Retina (tissue), 1 donor: ENCODE results near the gene AARS2.
A peak's percentile ranks its signal among the peaks of the same experiment; 100 is the strongest.

Source experiments
- DNase-seq: peaks from one replicate; pipeline ENCODE4 v3.0.0-alpha.2; 2016

Gene AARS2

DNA sequence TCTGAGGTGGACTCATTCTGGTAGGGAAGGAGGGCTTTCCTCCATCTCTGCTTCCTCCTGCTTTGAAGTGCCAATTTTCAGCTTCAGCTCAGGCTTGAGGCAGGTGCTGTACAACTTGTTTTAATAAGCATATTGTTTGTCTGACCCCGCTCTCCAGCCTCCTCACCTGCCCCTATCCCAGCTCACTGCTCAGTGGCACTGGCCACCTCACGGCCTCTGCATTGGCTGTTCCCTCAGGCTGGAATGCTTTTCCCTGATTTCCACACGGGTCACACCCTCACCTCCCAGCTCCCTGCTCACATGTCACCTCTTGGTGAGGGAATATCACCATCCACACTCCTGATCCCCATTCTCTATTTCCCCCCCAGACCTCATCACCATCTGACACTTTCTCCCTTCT, 14.3 kb downstream of the AARS2 start:
- DNase-seq = no peak

DNA sequence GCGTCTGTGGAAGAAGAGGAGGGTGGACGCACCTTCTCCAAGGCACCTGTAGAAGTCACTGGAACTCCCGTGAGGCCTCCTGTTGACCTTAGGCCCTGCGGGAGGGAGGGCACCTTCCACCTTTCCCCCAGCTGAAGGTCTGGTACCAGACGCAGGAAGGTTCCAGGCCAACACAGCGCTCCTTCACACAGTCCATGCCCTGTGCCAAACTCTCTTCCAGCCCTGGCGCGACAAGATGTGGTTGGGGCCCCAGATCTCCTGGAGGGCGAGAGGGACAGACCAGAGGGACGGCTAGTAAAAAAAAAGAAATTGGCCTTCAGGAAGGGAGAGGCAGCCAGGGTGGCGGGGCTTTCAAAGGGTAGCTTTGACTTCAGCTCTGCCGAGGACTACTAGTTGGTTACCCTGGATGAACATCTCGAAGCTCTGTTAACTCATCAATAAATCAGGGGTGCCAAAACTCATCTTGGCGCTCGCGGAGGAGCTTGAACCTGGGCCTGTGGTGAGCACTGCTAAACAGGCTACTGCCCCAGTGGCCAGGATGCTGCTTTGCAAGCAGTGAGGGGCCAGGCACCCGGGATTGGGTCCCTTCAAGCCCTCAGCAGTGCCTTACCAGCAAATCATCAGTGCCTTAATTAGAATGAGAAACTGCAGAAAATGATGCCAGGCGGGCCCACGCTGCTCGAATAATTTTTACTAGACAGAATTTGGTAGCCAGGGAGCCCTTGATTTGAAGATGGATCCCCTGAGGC, 14.9 kb downstream of the AARS2 start:
- DNase-seq = no peak

DNA sequence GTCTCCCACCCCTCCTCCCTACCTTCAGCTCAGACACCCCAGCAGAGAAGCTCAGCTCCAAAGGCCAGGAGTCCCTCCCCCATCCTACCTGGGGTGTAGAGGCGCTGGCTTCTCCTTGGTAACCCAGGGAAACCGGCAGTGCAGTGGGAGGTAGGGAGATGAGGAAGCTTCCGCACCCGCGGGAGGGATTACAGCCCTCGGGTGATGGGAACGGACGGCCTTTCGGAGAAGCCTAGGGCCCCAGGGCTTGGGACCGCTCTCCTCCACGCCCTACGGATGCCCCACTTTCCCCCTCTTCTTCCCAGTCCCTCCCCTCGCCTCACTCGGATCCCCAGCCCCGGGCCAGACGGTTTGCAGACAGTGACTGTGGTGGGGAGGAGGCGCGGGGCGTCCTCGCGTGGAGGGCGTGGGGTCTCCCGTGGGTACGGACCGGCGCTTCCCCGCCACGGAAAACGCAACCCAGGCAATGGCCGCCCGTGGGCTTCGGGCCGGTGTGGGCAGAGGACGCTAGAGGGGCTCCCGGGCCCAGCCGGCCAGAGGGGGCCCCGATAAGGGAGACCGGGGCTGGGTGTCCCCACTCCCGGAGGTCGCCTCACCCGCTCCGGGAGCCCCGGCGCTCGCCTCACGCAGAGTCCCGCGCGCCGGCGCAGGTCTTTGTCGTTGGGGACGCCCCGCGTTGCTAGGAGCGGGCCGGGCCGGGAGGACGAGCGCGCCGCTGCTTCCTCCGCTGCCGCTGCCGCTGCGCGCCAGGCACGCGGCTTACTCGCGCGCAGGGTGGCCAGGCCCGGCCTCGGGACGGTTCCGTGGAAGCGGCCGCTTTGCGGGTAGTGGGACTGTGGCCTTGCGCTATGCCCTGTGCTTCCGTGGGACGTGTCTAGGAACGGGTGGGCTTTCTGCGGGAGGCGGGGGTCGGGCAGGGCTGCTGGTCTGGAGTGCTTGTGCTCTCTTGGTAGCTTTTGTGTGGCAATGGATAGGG, 15.8 kb downstream of the AARS2 start:
- peak; percentile 89 for DNase-seq

DNA sequence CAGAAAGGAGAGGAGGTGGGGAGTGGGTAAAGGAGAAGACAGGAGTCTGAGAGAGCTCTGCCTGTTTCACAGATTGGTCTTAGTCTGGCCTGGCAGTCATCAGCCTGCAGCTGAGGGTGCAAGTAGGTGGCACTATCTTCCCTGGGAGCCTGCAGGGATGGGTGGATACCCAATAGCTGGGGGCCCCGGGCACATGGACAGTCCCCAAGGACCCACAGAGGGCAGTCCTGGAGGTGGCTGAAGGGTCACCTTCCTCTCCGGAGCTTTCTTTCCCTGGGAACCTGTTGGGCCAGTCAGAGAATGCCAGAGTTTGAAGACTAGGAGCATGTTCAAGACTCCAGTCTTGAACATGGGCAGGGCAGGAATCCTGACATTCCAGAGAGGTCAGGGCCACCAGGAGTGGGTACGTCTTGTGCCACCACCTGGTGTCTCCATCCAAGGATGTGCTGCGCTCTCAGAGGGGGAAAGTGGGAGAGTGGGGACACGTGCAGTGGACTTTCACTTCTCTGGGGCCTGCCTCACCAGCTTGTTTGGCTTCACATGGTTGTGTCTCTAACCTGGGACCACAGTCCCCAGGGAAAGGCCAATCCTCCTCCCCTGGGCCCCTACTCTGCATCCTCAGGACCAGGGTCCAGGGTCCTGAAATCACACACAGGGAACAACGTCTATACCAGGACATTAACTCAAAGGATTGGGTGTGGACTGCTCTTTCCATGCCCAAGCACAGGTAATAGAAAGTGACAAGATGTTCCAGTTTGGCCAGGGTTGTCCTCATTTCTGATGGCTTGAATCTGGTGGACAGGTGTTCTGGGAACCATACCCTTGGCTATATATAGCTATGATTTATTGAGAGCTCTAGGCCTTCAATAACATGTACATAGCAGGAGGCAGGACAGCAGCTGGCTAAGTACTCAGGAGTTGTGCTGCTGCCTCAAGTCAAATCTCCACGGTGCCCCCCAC, 18.0 kb downstream of the AARS2 start:
- DNase-seq = no peak

DNA sequence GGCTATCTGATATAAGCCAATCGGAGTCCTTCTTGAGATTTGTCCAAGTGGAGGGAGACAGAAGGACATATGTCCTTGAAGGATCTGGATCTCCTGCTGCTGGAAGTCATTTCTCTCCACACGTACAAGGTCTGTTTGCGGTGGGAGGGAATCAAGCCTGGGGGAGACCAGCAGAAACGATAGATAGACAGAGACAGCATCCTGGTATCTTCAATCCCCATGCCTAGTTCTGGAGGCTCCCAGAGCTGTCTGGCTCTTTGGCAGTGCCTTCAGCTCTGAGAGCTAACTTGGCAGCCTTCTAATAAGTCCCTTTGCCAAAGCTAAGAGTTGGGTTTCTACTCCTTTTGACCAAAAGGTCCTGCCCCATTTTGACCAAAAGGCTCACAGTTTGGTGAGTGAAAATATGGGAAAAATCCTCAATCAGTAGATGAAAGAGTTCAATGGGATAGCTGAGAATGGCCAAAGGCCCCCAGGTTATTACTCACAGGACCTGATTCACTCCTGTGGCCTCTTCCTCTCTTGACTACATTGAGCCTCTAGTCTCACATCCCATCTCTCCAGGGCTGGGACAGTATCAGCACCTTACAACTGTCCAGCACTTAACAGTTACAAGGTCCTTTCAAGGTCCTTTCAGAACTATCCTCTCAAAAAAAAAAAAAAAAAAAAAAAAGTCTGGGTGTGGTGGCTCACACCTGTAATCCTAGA, 20.3 kb downstream of the AARS2 start:
- no peak for DNase-seq

DNA sequence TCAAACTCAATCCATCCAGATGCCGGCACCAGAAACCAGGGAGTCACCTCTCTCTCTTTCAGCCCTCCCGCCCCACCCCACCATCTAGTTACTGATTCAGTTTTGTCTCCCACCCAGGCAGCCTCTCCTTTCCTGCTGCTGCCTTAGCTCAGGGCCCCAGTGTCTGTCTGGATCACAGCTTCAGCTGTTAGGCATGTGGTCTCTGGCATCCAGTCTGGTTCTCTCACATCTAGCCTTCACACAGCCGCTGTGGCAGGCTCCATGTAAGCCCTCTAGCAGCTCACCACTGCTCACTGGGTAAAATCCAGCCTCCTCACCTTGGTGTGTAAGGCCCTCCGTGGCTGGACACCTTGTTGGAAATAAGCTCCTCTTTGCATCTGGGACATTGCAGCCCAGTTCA, 21.3 kb downstream of the AARS2 start:
- DNase-seq = no peak

DNA sequence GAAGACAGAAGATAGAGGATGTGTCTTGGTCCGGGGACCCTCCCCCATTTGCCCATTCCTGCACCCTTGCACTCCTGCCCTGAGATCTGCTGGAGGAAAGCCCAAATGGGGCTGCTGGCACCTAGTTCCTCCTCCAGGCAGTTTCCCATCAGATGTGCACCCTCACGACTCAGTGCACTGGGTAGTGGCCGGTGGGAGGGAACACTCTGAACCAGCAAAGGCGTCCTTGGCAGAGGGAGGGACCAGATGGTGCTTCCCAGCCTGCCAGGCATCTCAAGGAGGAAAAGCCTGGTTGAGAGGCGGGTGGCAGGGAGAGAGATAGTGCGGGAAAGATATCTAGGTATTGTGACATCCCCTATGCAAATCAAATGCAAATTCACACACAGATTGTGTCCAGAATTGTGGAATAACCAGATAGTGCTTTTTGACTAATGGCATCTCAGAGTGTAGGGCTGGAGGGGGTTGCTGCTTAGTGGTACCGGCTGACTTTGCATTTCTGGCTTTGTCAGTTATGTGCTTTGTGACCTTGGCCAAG, 23.4 kb downstream of the AARS2 start:
- no peak for DNase-seq

DNA sequence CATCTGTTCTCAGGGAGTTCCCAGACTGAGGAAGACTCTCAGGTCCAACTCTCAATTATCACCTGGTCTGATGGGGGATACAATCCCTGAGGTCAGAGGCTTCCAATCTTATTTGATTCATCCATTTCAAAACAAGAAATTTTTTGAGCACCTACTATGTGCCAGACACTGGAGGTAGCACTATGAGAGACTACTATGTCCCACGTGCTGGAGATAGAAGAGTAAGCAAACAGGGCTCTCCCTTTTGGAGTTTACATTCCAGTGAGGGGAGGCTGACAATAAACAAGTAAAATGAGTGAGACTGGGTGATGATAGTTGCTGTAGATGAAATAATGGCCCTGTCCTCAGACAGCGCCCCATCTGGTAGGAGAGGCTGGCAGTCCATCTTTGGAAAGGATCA, 26.4 kb downstream of the AARS2 start:
- DNase-seq = no peak

DNA sequence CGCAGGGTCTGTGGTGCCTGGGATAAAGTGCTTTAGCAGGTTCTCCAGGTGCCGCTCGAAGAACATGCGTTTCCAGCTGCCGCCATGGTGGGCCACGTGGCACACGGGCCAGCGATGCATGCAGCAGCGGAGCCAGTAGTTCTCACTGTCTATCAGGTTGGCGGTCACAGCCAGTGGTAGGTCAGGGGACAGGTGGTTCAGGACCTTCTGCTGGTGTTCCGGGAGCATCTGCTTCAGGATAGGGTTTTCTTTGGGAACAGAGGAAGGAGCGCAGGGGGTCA, 26.9 kb downstream of the AARS2 start:
- DNase-seq = no peak

DNA sequence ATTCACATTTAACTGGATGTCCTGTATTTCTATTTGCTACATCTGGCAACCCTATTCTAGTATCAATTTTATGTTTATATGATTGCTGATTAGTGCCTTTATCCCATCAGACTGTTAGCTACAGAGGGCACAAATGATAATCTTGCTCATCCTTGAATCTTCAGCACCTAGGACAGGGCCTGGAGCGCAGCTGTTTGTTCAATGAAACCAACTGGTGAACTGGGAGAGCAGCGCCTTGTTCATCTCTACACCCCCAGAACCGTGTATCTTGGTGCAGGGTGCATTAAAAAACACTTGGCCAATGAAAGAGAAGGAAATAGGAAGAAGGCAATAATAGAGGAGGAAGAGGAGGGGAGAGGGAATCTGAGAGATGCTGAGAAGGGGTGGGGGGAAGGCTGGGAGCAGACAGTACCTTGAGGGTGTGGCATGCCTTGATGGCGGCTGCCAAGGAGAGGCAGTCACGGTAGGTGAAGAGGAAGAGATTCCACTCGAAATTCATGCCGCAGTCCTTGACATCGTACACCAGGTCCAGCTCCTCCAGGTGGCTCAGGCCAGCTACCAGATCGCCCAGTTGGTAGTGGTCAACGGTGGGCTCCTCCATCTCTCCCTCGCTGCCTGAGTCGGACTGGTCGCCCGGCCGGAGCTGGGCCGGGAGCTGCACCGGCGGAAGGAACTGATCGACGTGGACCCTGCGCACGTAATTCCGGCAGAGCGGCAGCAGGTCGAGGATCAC, 27.4 kb downstream of the AARS2 start:
- DNase-seq = no peak

DNA sequence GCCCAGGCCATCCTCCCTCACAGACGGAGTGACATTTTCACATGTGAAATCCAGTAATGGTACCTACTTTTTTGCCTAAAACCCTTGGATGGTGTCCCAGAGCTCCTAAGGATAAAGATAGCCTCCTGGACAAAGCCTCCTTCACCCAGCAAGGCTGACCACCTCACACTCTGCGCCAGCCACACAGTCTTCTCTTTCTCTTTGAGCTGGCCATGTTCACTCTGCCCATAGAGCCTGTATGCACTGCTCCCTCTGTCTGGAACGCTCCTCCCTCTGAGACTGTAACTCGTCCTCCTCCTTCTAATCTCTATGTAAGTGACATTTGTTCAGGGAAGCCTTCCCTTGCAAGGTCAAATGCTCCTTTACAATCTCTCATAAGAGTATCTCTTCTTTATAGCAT, 28.3 kb downstream of the AARS2 start:
- no peak for DNase-seq

DNA sequence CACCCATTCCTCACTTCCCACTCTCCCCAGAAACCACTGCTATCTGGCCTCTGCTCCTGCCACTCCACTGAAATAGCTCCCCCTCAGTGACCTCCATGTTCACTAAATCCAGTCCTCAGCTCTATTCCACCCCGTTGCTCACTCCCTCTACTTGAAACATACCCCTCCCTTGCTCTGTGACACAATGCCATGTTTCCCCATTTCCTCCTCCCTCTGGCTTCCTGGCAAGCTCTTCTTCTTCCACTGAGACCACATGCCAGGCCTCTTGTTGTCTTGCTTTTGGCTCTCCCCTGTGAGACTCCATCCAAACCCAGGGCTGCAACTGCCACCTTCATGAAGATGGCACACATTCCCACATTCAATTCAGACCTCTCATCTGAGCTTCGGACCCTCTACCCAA, 29.0 kb downstream of the AARS2 start:
- no peak for DNase-seq

DNA sequence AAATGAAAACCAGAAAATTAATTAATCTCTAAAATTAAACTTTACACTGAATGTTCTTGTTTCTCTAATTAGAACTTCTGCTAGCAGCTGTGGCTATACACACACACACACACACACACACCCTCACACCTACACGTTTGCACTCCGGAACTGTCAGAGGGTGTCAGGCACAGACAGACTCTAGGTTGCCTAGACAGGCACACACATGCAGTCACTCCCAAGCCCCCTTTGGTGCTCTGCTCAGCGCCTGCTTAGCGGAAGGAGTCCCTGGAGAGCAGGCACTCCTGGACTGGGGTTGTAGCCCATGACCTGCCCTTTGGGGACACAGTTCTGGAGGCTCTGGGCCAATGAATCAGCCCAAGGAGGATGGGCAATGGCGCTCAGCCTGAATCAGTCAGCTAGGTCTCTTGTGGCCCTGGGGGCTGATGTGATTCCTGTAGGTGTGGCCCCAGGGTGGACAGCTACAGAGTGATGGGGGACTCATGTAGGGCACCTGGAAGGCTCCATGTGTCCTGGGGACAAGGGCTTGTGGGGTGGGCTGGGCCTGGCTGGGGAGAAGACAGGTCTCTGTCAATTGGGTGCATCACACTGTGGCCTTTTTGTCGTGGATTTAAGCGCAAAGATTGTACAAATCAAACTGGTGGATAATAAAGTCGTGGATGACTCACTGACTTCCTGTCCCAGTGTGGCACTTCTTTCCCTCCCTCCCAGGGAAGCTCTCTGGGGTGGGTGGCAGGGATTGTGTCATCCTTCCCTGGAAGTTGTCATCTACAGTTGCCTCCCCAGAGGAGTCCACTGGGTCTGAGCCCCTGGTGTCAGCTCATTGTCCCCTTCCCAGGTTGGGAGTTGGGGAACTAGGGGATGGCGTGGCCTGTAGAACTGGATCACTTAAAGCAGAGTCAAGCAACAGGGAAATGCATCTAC, 34.1 kb downstream of the AARS2 start:
- DNase-seq = no peak

DNA sequence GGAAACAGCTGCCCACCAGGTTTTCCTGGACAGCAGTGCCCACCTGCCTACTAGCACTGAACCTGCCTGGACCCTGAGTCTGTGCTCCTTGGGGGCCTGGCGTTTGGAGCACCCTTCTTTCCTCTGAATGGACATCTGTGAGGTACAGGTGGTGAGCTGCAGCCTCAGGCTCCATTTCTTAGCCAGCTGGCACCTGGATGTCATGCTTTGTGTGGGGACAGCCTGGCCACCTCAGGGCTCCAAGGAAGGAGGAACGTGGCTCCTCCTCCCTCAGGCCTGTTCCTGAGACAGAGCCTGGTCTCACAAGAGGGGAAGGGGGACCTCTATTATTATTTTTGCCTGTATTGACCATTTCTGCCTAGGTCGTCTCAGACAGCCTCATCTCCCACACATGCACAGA, 34.8 kb downstream of the AARS2 start:
- DNase-seq = no peak

DNA sequence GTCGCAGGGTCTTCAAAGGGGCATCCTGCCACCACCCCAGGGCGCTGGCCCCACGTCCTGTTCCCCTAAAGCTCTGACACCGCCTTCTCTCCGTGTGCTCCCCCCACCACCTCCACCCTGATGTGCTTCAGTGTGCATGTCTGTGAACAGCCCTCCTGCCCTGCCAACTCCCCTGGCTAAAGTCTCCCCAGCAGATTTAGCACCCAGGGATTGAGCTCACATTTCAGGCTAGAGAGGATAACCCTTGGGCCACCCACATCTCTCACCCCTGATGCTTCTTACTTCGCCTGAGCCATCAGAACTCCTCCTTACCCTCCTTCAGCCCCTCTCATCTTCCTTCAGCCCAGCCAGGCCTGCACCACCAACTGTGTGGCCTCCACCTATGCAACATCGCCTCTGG, 35.4 kb downstream of the AARS2 start:
- DNase-seq = no peak

DNA sequence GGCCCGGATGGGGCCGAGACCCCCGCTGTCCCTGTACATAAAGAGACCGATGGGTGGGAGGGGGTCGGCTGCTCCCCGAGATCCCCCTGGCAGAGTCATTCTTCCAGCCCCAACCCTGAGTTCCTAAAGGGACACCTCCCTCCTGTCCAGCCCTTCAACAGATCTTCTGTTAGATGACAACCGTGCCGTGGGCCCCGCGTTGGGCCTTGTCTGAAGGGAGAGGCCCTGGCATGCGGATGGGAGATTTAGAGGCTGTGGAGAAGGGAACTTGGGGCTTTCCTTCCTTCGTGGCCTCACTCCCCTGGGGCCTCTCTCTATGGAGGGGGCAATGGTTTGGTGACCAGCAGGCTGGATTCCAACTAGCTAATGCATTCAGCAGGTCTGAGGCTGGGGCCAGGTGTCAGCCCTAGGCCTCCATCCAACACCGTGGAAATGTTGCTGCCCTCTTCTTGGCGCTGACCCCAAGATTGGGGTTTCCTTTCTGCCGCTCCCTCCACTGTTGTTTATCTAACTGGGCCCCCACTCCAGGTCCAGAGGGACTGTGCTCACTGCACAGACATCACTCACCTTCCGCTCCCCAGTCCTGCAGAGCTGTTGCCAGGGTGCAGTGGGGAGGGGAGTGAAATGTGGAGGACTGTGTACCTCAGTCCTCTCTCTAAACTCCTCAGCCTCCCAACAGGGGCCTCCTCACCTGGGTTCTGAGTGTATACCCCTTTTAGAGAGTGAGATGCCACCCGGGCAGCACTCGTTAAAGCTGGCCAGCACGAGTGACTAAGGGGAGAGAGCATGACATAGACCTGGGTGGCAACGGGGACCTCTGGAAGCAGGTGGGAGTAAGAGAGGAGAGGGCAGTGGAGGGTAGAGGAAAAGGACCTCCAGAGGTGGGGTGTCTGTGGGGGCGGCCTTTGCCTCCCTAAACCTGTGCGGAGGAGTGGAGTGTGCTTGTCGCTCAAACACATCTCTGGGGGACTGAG, 36.2 kb downstream of the AARS2 start:
- DNase-seq = no peak

DNA sequence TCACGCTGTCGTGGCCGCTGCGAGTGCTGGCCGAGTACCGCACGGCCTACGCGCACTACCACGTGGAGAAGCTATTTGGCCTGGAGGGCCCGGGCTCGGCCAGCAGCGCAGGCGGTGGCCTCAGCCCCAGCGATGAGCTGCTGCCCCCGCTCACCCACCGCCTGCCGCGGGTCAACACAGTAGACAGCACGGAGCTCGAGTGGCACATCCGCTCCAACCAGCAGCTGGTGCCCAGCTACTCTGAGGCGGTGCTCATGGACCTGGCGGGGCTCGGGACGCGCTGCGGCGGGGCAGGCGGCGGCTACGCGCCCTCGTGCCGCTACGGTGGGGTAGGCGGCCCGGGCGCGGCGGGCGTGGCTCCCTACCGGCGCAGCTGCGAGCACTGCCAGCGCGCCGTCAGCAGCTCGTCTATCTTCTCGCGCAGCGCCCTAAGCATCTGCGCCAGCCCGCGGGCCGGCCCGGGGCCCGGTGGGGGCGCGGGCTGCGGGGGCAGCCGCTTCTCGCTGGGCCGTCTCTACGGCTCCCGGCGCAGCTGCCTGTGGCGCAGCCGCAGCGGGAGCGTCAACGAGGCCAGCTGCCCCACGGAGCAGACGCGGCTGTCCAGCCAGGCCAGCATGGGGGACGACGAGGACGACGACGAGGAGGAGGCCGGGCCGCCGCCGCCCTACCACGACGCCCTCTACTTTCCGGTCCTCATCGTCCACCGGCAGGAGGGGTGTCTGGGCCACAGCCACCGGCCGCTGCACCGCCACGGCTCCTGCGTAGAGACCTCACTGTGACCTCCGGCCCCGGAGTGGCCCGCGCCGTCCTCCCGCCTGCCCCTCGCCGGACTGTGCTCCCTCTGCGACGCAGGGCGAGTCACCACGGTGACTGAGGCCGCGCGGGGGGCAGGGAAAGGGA, 37.1 kb downstream of the AARS2 start:
- DNase-seq = peak; percentile 72

DNA sequence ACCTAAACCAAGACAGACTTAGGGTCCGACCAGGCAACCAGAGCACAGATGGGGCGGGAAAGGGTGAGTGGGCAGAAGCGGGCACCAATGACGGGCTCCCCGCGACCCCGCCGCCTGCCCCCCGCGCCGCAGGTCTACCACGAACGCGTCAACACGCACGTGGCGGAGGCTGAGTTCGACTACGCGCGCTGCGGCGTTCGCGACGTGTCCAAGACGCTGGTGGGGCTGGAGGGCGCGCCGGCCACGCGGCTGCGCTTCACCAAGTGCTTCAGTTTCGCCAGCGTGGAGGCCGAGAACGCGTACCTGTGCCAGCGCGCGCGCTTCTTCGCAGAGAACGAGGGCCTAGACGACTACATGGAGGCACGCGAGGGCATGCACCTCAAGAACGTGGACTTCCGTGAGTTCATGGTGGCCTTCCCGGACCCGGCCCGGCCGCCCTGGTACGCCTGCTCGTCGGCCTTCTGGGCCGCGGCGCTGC, 37.8 kb downstream of the AARS2 start:
- no peak for DNase-seq
